H9 (cell line): Measurements from ENCODE around the gene C19orf73. TPM values are rescaled to one million over a fixed set of nuclear protein-coding genes. Genes with fewer than 3 reads are reported as not detected.

Source experiments
- DNase-seq: peaks from one replicate; pipeline ENCODE4 v3.0.0-alpha.2; 2017
- H2AFZ ChIP-seq: one replicate; pipeline ENCODE4 v1.6.1; 2013; ENCODE audit warnings: mild to moderate bottlenecking, low read length, control low read depth, moderate library complexity
- H2AK5ac ChIP-seq: 2 replicates; pipeline ENCODE4 v1.6.1; 2013; ENCODE audit warnings: low read length, control low read depth, mixed read lengths; ENCODE audit not compliant: insufficient read length
- H2BK120ac ChIP-seq: one replicate; pipeline ENCODE4 v1.6.1; 2013; ENCODE audit warnings: low read depth, mild to moderate bottlenecking, low read length, control low read depth, inconsistent platforms; ENCODE audit not compliant: poor library complexity, severe bottlenecking
- H2BK12ac ChIP-seq: 2 replicates; pipeline ENCODE4 v1.6.1; 2013; ENCODE audit warnings: low read length, control low read depth, mixed read lengths, low read depth; ENCODE audit not compliant: insufficient read length
- H2BK15ac ChIP-seq: 2 replicates; pipeline ENCODE4 v1.6.1; 2013; ENCODE audit warnings: low read depth, low read length, control low read depth
- H2BK20ac ChIP-seq: one replicate; pipeline ENCODE4 v1.6.1; 2013; ENCODE audit warnings: low read depth, mild to moderate bottlenecking, low read length, control low read depth, inconsistent platforms; ENCODE audit not compliant: poor library complexity, severe bottlenecking
- H2BK5ac ChIP-seq: 2 replicates; pipeline ENCODE4 v1.6.1; 2013; ENCODE audit warnings: low read length, control low read depth, mixed read lengths; ENCODE audit not compliant: insufficient read length
- H3K14ac ChIP-seq: 2 replicates; pipeline ENCODE4 v1.6.1; 2013; ENCODE audit warnings: low read length, control low read depth; ENCODE audit not compliant: insufficient read depth
- H3K18ac ChIP-seq: 2 replicates; pipeline ENCODE4 v1.6.1; 2013; ENCODE audit warnings: low read depth, mild to moderate bottlenecking, mixed read lengths, low read length, control low read depth; ENCODE audit not compliant: insufficient read length
- H3K23ac ChIP-seq: 2 replicates; pipeline ENCODE4 v1.6.1; 2013; ENCODE audit warnings: low read length, control low read depth, mixed read lengths, low read depth; ENCODE audit not compliant: insufficient read length
- H3K23me2 ChIP-seq: 2 replicates; pipeline ENCODE4 v1.6.1; 2013; ENCODE audit warnings: low read depth, mild to moderate bottlenecking, mixed read lengths, low read length, control low read depth; ENCODE audit not compliant: insufficient read length, poor library complexity, severe bottlenecking
- H3K27ac ChIP-seq: 2 replicates; pipeline ENCODE4 v1.5.1; 2013; ENCODE audit warnings: low read length, control low read depth, mixed read lengths, low read depth; ENCODE audit not compliant: insufficient read length
- H3K27me3 ChIP-seq: 2 replicates; pipeline ENCODE4 v1.6.1; 2013; ENCODE audit warnings: low read length, control low read depth, inconsistent platforms; ENCODE audit not compliant: insufficient read depth
- H3K4ac ChIP-seq: 2 replicates; pipeline ENCODE4 v1.6.1; 2013; ENCODE audit warnings: low read depth, mild to moderate bottlenecking, control low read depth, inconsistent platforms, low read length, moderate library complexity
- H3K4me1 ChIP-seq: 2 replicates; pipeline ENCODE4 v1.6.1; 2013; ENCODE audit warnings: low read length, control low read depth, inconsistent platforms; ENCODE audit not compliant: insufficient read depth
- H3K4me2 ChIP-seq: 2 replicates; pipeline ENCODE4 v1.6.1; 2013; ENCODE audit warnings: low read length, control low read depth, mixed read lengths; ENCODE audit not compliant: insufficient read length, insufficient read depth
- H3K56ac ChIP-seq: 2 replicates; pipeline ENCODE4 v1.6.1; 2013; ENCODE audit warnings: low read depth, mild to moderate bottlenecking, mixed read lengths, low read length, control low read depth; ENCODE audit not compliant: insufficient read length
- H3K79me1 ChIP-seq: 2 replicates; pipeline ENCODE4 v1.6.1; 2013; ENCODE audit warnings: low read depth, mild to moderate bottlenecking, moderate library complexity, low read length, control low read depth, inconsistent platforms; ENCODE audit not compliant: insufficient read depth, poor library complexity, severe bottlenecking
- H3K79me2 ChIP-seq: 2 replicates; pipeline ENCODE4 v1.6.1; 2013; ENCODE audit warnings: low read length, control low read depth, inconsistent platforms; ENCODE audit not compliant: insufficient read depth
- H3K9ac ChIP-seq: 2 replicates; pipeline ENCODE4 v1.6.1; 2013; ENCODE audit warnings: low read length, control low read depth, mixed read lengths; ENCODE audit not compliant: insufficient read length; ENCODE audit errors: extremely low read depth
- H3K9me3 ChIP-seq: one replicate; pipeline ENCODE4 v1.6.1; 2013; ENCODE audit warnings: low read depth, low read length, inconsistent platforms; ENCODE audit not compliant: control insufficient read depth
- H3T11ph ChIP-seq: one replicate; pipeline ENCODE4 v1.6.1; 2013; ENCODE audit warnings: mild to moderate bottlenecking, low read length, control low read depth, inconsistent platforms
- H4K20me1 ChIP-seq: one replicate; pipeline ENCODE4 v1.6.1; 2013; ENCODE audit not compliant: control insufficient read depth, insufficient read length, insufficient read depth
- H4K5ac ChIP-seq: 2 replicates; pipeline ENCODE4 v1.6.1; 2013; ENCODE audit warnings: low read depth, mild to moderate bottlenecking, mixed read lengths, low read length, control low read depth; ENCODE audit not compliant: insufficient read length
- H4K8ac ChIP-seq: replicated peaks from 2 replicates; pipeline ENCODE4 v1.6.1; 2013; ENCODE audit warnings: low read length, control low read depth, mixed read lengths, low read depth; ENCODE audit not compliant: insufficient read length
- H4K91ac ChIP-seq: 2 replicates; pipeline ENCODE4 v1.6.1; 2013; ENCODE audit warnings: low read depth, mild to moderate bottlenecking, moderate library complexity, mixed read lengths, low read length, control low read depth; ENCODE audit not compliant: insufficient read length
- H3K27ac Mint-ChIP-seq, 3 experiments: 2 replicates in 2 of 3; 3 replicates in 1 of 3; pipeline ENCODE4 v1.8.0; 2020 to 2021; ENCODE audit warnings: mixed read lengths in 3 of 3, mild to moderate bottlenecking in 1 of 3, moderate library complexity in 1 of 3
- H3K27me3 Mint-ChIP-seq: 2 replicates; pipeline ENCODE4 v1.8.0; 2021; ENCODE audit warnings: low read depth, mild to moderate bottlenecking, moderate library complexity, mixed read lengths
- H3K36me3 Mint-ChIP-seq, 3 experiments: 2 replicates in 2 of 3; 3 replicates in 1 of 3; pipeline ENCODE4 v1.8.0; 2020 to 2021; ENCODE audit warnings: low read depth in 3 of 3, mixed read lengths in 3 of 3; ENCODE audit not compliant: insufficient read depth in 1 of 3
- H3K4me1 Mint-ChIP-seq, 2 experiments: 2 replicates each; pipeline ENCODE4 v1.8.0; 2020; ENCODE audit warnings: mixed read lengths in 2 of 2
- H3K4me3 Mint-ChIP-seq, 2 experiments: 2 replicates in 1 of 2; 3 replicates in 1 of 2; pipeline ENCODE4 v1.8.0; 2020 to 2021; ENCODE audit warnings: mild to moderate bottlenecking in 2 of 2, mixed read lengths in 2 of 2, moderate library complexity in 1 of 2
- H3K9me3 Mint-ChIP-seq, 2 experiments: 2 replicates in 1 of 2; 3 replicates in 1 of 2; pipeline ENCODE4 v1.8.0; 2020; ENCODE audit warnings: mild to moderate bottlenecking in 2 of 2, mixed read lengths in 2 of 2, moderate library complexity in 1 of 2
- CTCF ChIP-seq: fragments of 200-600 bp; sonication (generic); conservative IDR thresholded peaks from 3 replicates; pipeline ENCODE4 v1.8.0; 2021; ENCODE audit warnings: antibody characterized with exemption, mild to moderate bottlenecking
- WGBS: extraction: QIAGEN DNeasy Blood & Tissue Kit; methylation state at CpG from one replicate; pipeline ENCODE4 v1.1.7; 2013; ENCODE audit warnings: missing lambda C conversion rate, low lambda C conversion rate, mixed read lengths; ENCODE audit not compliant: insufficient read length; ENCODE audit errors: extremely low coverage; 5-methylcytosine and 5-hydroxymethylcytosine counted together
- long read RNA-seq: library from polyadenylated mRNA; unstranded; transcript quantifications from one replicate; pipeline ENCODE4 v2.0.0, GENCODE V29; 2020
- total RNA-seq: library from RNA; stranded (reverse); gene quantifications from 2 replicates; pipeline ENCODE4 v1.2.1, GENCODE V29; 2021

The C19orf73 gene
- total RNA-seq, result 0.72 and 1.1 TPM in 2 replicates
- long read RNA-seq, result 0 reads

DNA sequence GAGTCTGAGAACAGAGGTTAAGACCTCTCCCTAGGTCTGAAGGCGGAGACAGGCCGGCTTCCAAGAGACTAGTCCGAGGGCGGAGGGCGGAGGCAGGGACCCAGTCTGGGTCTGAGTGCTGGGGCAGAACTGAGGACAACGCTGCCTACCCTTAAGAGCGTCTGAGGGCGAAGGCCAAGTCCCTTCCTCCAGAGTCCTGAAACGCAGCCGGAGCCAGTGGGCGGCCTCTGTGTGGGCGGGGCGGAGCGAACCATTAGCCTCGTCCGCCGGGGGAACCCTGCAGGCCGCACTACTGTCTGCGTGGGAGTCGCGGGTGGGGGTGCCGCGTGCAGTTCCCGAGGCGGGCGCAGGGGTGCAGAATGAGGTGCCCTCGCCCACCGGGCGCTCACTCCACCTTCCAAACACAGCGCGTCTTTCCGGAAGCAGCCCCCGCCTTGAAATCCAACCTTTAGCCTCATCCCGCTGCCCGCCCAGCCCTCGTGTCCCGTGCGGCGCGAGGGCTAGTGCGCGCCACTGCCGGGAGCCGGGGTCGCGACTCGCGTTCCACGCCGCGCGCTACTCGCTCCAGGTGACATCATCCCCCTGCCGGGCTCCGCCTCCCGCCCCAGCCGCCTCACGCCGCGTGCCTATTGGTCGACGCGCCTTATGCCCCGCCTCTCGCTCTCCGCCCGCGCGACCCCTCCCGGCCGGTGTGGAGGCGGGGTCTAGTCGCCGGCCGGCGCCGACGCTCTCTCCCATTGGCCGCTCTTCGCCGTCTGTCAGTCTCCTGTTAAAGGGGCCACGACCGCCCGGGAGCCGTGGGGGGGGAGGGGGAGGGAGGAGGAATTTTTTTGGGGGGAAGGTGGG is at the start of gene C19orf73:
Gene C19orf73, minus strand, starts transcription at position 579 of the 846 bp plus-strand sequence. Its CDS starts 121 bp downstream, at position 458.
- Histone ChIP-seq H2BK20ac (no peak within 1 kb of the TSS), H2BK5ac (no peak within 1 kb of the TSS), H4K20me1 (no peaks in the 10 kb centered on the region), H3K18ac (peak within 1 kb of the TSS; percentile 59), H4K5ac (no peak within 1 kb of the TSS), H2AFZ (no peak within 1 kb of the TSS), H4K8ac (no peak within 1 kb of the TSS), H2AK5ac (no peak within 1 kb of the TSS), H3K79me2 (no peaks in the 10 kb centered on the region), H3K4ac (no peak within 1 kb of the TSS), H3T11ph (no peak within 1 kb of the TSS), H3K4me2 (peak within 1 kb of the TSS; percentile 43), H3K14ac (peak within 1 kb of the TSS; percentile 74; the same call in 1 of the 2 replicates), H3K23ac (no peak within 1 kb of the TSS), H3K23me2 (peaks cover 4% of the 10 kb centered on the region), H3K9ac (no peak within 1 kb of the TSS), H3K9me3 (no peaks in the 10 kb centered on the region), H3K27ac (no peak within 1 kb of the TSS), H3K79me1 (no peaks in the 10 kb centered on the region), H2BK120ac (no peak within 1 kb of the TSS), H2BK12ac (no peak within 1 kb of the TSS), H3K56ac (no peak within 1 kb of the TSS), H4K91ac (no peak within 1 kb of the TSS), H2BK15ac (no peak within 1 kb of the TSS), H3K4me1 (peaks cover 3% of the 10 kb centered on the region; the same call in 1 of the 2 replicates), H3K27me3 (peaks cover 9% of the 10 kb centered on the region; the same call in 1 of the 2 replicates)
- Mint-ChIP-seq H3K9me3 (no peaks in the 10 kb centered on the region; a peak in 1 of 5 replicates), H3K27ac (peak within 1 kb of the TSS in 2 of 3 experiments; percentile 73 to 78; a peak in 3 of 7 replicates), H3K4me3 (peak within 1 kb of the TSS; percentile 66 to 85), H3K36me3 (peaks cover 0 to 4% (median 0%) of the 10 kb centered on the region in 3 experiments; a peak in 1 of 7 replicates), H3K4me1 (peaks cover 20 to 27% of the 10 kb centered on the region in 2 experiments), H3K27me3 (peaks cover 40% of the 10 kb centered on the region)
- DNase-seq, result peak; percentile 90
- TF ChIP-seq CTCF, result no peak; the same call in 2 of the 3 replicates
- WGBS, result no CpG with 5 or more reads among the region's 85 CpGs
